ENCODE data around the gene TNFRSF4.

TNFRSF4 gene

DNA sequence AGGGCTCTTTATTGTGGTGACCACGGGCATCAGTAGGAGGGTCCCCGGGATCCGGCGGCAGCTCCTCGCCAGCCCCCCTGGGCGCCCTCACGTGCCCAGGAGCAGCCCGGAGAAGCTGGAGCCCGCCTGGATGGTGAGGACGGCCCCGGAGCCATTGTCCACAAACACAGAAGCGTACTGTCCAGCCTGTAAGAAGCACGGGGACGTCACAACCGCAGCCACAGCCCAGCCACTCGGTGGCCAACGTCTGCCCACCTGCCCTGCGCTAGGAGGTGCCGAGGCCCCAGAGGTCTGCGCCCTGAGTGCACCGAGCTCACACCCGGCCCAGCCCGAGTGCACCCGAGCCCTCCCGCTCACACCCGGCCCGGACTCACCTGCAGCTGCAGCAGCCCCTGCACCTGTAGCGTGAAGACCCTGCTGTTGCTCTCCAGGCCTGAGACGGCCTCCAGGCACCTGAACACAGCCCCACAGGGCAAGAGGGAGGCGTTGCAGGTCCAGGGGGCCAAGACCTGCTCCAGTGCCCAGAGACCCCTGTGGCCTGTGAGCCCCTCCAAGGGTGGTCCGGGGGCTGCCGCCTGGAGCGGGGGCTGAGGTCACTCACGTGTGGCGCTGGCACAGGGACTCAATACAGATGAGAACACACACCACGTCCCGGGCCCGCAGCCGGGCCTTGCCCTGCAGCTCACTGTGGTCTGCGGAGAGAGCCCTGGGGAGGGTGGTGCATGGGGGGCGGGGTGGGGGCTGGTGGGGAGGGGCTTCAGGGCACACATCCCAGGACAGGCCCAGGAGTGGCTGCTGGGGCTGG lies 28.7 kb upstream of the TNFRSF4 start:
- TF ChIP-seq, protein P1, sequence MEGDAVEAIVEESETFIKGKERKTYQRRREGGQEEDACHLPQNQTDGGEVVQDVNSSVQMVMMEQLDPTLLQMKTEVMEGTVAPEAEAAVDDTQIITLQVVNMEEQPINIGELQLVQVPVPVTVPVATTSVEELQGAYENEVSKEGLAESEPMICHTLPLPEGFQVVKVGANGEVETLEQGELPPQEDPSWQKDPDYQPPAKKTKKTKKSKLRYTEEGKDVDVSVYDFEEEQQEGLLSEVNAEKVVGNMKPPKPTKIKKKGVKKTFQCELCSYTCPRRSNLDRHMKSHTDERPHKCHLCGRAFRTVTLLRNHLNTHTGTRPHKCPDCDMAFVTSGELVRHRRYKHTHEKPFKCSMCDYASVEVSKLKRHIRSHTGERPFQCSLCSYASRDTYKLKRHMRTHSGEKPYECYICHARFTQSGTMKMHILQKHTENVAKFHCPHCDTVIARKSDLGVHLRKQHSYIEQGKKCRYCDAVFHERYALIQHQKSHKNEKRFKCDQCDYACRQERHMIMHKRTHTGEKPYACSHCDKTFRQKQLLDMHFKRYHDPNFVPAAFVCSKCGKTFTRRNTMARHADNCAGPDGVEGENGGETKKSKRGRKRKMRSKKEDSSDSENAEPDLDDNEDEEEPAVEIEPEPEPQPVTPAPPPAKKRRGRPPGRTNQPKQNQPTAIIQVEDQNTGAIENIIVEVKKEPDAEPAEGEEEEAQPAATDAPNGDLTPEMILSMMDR (IDR thresholded peaks at IDR 0.05), result no peak

DNA sequence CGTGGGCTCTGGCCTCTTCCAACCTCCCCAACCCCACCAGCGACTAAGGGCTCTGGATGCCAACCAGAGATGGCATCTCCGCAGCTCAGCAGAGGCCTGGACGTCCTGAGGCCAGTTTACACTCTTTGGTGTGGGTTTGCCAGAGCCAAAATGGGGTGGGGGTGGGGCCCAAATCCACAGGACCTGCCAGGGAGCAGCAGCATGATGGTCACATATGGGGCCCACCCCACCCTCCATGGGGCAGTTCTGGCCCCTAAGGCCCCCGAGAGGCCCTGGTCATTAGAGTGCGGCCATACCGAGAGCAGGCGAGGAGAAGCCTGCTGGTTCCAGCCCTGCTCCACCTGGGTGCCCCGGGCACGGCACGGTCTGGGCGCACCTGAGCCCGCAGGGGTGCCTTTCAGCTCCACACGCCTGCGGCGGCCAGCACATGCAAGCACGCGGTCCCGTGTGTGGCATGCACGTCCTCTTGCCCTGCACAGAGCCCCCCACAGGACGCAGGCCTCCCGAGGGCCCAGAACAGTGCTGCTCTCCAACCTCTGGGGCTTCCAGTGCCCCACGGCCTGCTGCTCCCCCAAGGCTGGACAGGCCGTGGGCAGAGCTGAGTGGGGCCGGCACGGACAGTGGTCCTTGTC lies 27.8 kb upstream of the TNFRSF4 start:
- TF ChIP-seq, protein P1 (IDR thresholded peaks at IDR 0.05), result no peak

- TF ChIP-seq, protein P1 (IDR thresholded peaks at IDR 0.05), result no peak
Measured at GRCh38 chr1:1240822-1241587, 27.1 kb upstream of the TNFRSF4 start.

DNA sequence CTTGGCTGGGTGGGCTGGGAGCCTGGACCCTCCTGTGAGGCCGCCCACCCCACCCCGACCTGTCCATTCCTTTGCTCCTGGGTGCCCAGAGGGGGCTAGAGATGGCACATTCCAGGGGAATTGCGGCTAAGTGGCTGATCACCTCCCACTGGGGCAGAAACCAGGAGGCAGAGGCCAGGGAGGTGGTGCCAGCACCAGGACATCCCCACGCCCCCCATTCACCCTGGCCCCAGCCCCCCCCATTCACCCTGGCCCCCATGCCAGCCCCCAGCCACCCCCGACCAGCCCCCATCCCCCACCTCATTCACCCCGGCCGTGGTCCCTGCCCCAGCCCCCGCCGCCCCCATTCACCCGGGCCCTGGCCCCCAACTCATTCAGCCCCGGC lies 26.4 kb upstream of the TNFRSF4 start:
- TF ChIP-seq, protein P1 (IDR thresholded peaks at IDR 0.05), result no peak

DNA sequence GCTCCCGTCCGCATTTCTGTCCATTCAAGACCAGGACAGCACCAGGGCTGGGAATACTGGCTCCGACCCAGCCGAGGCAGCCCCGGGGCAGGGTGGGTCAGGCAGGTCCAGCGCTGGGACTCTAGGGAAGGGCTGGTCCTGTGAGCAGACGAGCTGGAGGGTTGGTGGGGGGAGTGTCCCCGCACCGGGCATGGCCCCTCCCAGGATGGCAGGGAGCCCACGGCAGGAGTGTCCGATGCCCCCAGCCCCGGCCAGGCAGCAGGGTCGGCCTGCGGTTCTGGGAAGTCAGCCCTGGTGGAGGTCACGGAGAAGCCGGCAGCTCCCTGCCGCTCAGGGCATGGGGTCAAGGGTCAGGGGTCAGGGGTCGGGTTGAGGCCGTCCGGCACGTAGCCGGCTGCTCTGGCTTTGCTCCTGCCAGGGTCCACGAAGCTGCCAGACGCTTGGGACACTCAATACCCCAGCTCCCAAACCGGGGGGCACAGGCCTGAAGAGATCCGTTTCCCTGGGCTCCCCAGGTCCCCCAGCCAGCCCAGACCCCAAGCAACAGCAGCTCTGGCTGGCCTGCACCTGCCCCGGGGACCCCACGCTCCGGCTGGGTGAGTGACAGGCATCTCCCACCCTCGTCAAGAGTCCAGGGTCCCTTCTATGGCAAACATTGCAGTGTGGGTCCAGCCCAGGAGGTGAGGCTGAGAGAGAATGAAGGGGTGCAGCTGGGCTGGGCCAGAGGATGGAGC lies 25.8 kb upstream of the TNFRSF4 start:
- TF ChIP-seq, protein P1 (IDR thresholded peaks at IDR 0.05), result no peak

- TF ChIP-seq, protein P1 (IDR thresholded peaks at IDR 0.05), result no peak
Measured at GRCh38 chr1:1239227-1239613, 25.3 kb upstream of the TNFRSF4 start.

DNA sequence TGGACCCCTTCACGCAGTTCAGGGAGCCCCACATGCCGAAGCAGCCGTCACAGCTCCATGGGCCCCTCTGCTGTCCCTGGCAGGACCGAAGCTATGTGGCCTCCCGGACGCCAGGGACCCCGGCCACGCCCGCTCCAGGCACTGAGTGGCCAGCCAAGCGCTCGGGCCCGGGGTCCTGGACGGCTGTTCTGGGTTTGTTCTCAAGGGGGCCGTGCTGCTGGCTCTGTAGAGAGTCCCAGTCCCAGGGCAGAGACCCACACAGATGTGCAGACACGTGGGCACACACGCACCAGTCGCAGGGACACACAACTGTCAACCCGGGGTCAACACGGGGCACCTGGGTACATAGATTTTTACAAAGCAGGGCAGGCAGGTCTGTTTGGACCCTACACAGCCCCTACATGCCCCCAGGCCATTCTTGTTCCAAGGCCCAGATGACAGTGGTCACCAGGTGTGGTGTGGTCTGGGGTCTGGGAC lies 24.8 kb upstream of the TNFRSF4 start:
- TF ChIP-seq, protein P1 (IDR thresholded peaks at IDR 0.05), result no peak

Data from LNCAP (cell line).